Activated T-helper 1 cell treated with Interleukin-2 at 50 U/mL for 16 hours (primary cell): Measurements from ENCODE around the gene FBXO28.

Experiments used
- DNase-seq: peaks from one replicate; pipeline ENCODE4 v3.0.0-alpha.2; 2020; ENCODE audit warnings: low read depth

FBXO28 gene

DNA sequence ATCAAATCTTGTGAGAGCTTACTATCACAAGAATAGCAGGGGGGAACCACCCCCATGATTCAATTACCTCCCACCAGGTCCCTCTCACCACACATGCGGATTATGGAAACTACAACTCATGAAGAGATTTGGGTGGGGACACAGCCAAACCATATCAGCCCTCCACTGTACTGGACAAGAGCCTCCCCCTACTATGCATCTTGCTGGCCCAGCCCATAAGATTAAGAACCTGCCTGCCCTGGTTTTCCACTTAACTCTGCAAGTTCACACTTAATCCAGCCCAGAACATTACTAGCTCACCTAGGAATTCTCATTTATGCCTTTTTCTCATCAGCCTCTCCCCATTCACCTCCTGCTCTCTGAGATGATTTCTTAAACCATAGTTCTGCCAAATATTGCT, 18.0 kb upstream of the FBXO28 start:
- DNase-seq, result no peak

- no peak for DNase-seq
Observed at GRCh38 chr1:224096773-224097172, 17.1 kb upstream of the FBXO28 start.

DNA sequence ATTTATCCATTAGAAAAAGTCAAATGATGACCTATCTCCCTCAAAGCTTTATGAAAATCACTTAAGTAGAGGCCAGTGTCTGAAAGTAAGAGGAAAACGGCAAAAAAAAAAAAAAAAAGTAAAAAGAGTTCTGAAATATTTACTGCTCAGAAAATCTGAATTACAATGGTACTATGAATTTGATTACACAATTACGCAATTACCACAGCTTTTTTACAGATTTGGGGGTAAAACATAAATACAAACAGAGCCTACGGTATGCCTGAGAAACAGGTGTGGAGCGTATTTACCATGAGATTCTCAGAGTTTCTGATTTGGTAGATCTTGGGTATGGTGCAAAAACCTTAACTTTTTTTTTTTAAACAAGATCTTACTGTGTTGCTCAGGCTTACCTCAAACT, 15.9 kb upstream of the FBXO28 start:
- DNase-seq, result no peak

- no peak for DNase-seq
Observed at GRCh38 chr1:224106568-224107281, 7.2 kb upstream of the FBXO28 start.

GRCh38 chr1:224107282-224107625, 6.7 kb upstream of the FBXO28 start:
- DNase-seq, result no peak

DNA sequence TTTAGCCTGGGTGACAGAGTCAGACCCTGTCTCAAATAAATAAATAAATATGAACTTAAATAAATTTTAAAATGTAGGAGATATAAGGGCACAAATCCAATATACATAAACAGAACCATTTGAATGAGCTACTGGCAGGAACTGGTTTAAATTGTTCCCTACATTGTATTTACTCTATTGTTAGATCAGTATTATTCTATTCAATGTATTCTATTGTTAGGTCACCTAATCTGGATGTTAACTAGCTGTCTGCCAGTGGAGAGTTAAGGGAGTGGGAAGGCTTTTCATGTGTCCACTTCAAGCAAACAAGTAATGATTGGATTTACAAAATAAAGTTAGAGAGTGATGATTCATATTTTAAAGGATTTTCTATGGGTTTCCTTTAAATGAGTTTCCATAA, 4.9 kb upstream of the FBXO28 start:
- no peak for DNase-seq

- DNase-seq, result no peak
Observed at GRCh38 chr1:224109981-224110380, 3.9 kb upstream of the FBXO28 start.

GRCh38 chr1:224113005-224113404, 906 bp upstream of the FBXO28 start:
- no peak for DNase-seq

DNA sequence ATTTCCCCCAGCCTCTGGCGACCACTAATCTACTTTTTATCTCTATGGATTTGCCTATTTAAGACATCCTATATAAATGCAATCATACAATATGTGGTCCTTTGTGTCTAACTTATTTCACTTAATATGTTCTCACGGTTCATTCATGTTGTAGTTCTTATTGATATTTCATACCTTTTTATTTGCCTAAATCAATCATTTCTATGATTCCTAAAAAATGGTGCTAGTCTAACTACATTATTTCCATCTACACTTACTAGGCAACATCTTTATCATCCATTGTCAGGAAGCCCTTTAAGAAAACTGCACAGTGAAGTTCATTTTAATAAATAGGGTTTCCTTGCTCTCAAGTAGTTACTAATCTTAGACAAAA, 380 bp upstream of the FBXO28 start:
- DNase-seq, result no peak

GRCh38 chr1:224114787-224115175, 870 bp downstream of the FBXO28 start:
- DNase-seq, result no peak

DNA sequence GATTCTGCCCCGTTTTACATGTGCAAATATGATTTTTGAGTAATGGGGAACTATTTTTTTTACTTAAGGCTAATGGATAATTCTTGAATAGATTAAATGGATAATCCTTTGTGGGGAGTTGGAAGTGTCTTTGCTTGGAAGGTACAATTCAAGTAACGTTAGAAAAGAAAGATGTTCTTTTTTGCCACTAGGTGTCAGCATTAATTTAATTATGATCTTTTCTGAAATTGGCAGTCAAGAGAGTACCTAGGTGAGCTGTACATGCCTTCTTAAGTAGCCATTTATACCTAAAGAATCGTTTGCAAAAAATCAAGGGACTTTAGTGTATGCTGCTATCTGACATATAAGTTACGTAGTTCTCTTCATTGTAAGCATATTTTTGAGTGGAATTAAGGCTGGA, 2.2 kb downstream of the FBXO28 start:
- no peak for DNase-seq

DNA sequence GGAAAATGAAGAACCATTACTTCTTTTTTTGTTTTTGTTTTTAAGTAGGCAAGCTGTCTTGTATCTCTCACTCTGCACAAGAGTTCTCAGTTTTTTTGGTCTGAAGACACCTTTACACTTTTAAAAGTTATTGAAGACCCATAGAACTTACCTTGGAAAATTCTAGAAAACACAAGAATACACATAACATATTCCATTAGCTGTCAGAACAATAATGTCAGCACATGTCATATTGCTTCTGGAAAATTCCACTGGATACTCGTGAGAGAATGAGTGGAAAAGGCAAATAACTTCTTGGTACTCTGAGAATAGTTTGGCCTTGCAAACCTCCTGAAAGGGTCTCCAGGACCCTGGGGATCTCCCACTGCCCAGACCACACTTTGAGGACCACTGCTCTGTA, 4.8 kb downstream of the FBXO28 start:
- DNase-seq, result no peak

- DNase-seq, result no peak
Observed at GRCh38 chr1:224123136-224123535, 9.2 kb downstream of the FBXO28 start.

DNA sequence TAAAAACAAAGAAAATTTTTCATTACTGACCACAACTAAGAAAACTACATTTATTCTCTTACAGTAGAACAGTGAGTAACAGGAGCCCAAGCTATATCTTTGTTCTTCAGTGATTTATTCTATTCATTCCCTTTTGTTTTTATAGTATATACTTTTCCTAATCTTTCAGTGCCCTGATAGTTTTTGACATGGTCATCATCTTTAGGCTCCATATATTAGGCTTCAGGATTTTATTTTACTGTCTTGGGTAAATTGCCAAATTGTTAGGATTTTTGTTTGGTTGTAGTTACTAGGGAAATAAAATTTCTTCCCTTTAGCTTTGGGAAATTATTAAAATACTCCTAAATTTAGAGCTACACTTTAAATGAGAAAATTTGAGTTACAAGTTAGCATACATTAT, 10.3 kb downstream of the FBXO28 start:
- no peak for DNase-seq

- no peak for DNase-seq
Observed at GRCh38 chr1:224127925-224128819, 14.3 kb downstream of the FBXO28 start.

GRCh38 chr1:224131253-224131652, 17.3 kb downstream of the FBXO28 start:
- DNase-seq, result no peak

GRCh38 chr1:224132901-224133300, 19.0 kb downstream of the FBXO28 start:
- no peak for DNase-seq

DNA sequence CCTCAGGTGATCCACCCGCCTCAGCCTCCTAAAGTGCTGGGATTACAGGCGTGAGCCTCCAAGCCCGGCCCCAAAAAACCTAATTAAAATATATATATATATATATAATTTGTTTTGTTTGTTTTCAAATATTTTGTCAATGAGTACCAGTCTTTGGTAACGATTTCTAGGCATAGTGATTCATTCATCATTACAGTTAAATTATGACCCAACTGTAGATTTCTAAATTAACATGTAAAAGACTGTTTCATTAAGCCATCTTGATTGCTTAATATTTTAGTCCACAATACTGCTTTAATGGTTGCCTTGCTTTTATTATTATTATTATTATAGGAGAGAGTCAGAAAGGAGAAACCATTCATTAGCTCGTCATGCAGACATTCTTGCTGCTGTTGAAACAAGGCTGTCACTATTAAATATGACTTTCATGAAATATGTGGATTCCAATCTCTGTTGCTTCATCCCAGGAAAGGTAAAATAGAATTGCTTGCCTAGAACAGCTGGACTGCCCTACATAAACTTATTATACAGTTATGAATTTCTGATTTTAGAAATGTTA, 19.9 kb downstream of the FBXO28 start:
- DNase-seq, result no peak

DNA sequence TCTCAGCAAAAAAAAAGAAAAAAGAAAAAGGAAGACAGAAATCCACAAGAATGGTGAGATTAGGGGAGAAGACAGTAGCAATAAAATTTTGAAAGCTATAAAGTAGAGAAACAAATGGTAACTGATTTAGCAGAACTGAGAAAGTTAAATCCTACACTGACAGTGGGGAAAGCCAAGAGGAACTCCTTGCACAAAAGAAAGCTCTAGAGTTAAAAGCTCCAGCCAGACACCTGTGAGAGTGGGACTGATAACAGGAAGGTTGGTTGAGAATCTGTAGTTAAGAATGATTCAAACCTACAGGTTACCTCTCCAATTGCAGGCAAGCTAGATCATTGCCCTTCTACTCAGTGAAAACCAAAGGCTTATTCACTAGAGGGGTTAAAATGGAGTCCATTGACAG, 23.6 kb downstream of the FBXO28 start:
- no peak for DNase-seq

GRCh38 chr1:224138198-224138597, 24.3 kb downstream of the FBXO28 start:
- no peak for DNase-seq

GRCh38 chr1:224141693-224142092, 27.8 kb downstream of the FBXO28 start:
- no peak for DNase-seq

DNA sequence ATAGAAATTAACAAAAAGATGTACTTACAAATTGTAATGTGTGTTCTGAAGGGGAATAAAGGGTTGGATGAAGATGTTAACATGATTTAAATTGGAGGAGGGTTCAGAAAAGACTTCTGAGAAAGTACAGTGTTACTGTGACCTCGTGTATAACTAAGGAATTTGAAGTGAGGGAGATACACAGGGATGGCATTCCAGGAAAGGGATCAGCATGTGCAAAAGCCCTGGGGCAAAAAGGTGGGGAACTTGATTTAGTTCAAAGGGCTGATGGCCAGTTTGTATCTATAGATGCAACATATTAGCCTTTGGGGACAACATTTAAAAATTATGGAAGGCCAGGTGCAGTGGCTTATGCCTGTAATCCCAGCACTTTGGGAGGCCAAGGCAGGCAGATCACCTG, 35.8 kb downstream of the FBXO28 start:
- DNase-seq, result no peak

- DNase-seq, result no peak
Observed at GRCh38 chr1:224151117-224151516, 37.2 kb downstream of the FBXO28 start.
